Measurements from ENCODE around the gene IRF9. TPM values are rescaled to one million over a fixed set of nuclear protein-coding genes. Genes with fewer than 3 reads are reported as not detected.
A peak's percentile ranks its signal among the peaks of the same experiment; 100 is the strongest.

IRF9 gene
- total and polyA plus RNA-seq, 2 of the 13 experiments (the other 11 are each of a cell fraction or from before 2014, with no cell fraction given) = 14.9 to 49.7 TPM

GRCh38 chr14:24147761-24148428 lies 13.2 kb upstream of the IRF9 start (continued):
- TF ChIP-seq ZBTB26 (CRISPR knock-in tag; IDR thresholded peaks at IDR 0.05; ENCODE audit: borderline replicate concordance) = no peak
- TF ChIP-seq ZNF263 (CRISPR knock-in tag; IDR thresholded peaks at IDR 0.05) = no peak
- TF ChIP-seq ZNF597 (CRISPR knock-in tag; IDR thresholded peaks at IDR 0.05) = no peak
- TF ChIP-seq STAT5B (CRISPR knock-in tag; IDR thresholded peaks at IDR 0.05) = no peak
- no peak for TF ChIP-seq ZNF460 (CRISPR knock-in tag; IDR thresholded peaks at IDR 0.05; ENCODE audit: borderline replicate concordance)
- TF ChIP-seq HNRNPK (IDR thresholded peaks at IDR 0.05; ENCODE audit: low read depth, low read length, poor library complexity, severe bottlenecking) = peak; percentile 12
- 0 out of 2 replicates have a peak, but pooled peaks have one; percentile 50 for TF ChIP-seq ZKSCAN5 (CRISPR knock-in tag; IDR thresholded peaks at IDR 0.05)
- no peak for TF ChIP-seq SNAI1 (CRISPR knock-in tag; IDR thresholded peaks at IDR 0.05; ENCODE audit: borderline replicate concordance)
- TF ChIP-seq NFAT5 (CRISPR knock-in tag; IDR thresholded peaks at IDR 0.05) = peak; percentile 92
- TF ChIP-seq ZNF768 (CRISPR knock-in tag; IDR thresholded peaks at IDR 0.05) = peak; percentile 53; the same call in 1 of the 2 replicates
- 0 out of 2 replicates have a peak, but pooled peaks have one; percentile 10 for TF ChIP-seq TFDP1 (CRISPR knock-in tag; IDR thresholded peaks at IDR 0.05; ENCODE audit: borderline replicate concordance)
- no peak for TF ChIP-seq TARDBP (CRISPR knock-in tag; IDR thresholded peaks at IDR 0.05)
- no peak for TF ChIP-seq PAF1 (CRISPR knock-in tag; IDR thresholded peaks at IDR 0.05)
- 0 out of 2 replicates have a peak, but pooled peaks have one; percentile 36 for TF ChIP-seq MEIS1 (CRISPR knock-in tag; IDR thresholded peaks at IDR 0.05; ENCODE audit: borderline replicate concordance)
- TF ChIP-seq SIX1 (CRISPR knock-in tag; IDR thresholded peaks at IDR 0.05; ENCODE audit: borderline replicate concordance) = no peak
- TF ChIP-seq HES4 (CRISPR knock-in tag; IDR thresholded peaks at IDR 0.05; ENCODE audit: borderline replicate concordance) = no peak
- TF ChIP-seq ZNF547 (CRISPR knock-in tag; IDR thresholded peaks at IDR 0.05) = peak; percentile 54; the same call in 1 of the 2 replicates
- TF ChIP-seq MAZ (IDR thresholded peaks at IDR 0.05; ENCODE audit: borderline replicate concordance, low read depth, low read length) = no peak
- no peak for TF ChIP-seq MAZ (CRISPR knock-in tag; IDR thresholded peaks at IDR 0.05; ENCODE audit: low read depth)
- TF ChIP-seq ATF4 (CRISPR knock-in tag; IDR thresholded peaks at IDR 0.05) = no peak

Data from HepG2 (cell line).